Left renal cortex interstitium (tissue), 4 donors: ENCODE measurements around the gene FCGR3A. TPM values are rescaled to one million over a fixed set of nuclear protein-coding genes. Genes with fewer than 3 reads are reported as not detected.
"Not testable (repeated sequence)": the region's sequence is repeated elsewhere in the genome, so short reads cannot be mapped to it uniquely, and the experiment has no call there.

Experiments used
- DNase-seq, 4 donors: peaks; one replicate each; pipeline ENCODE4 v3.0.0-alpha.2; 2013; ENCODE audit warnings: low read depth in 4 of 4, low spot score in 2 of 4, missing footprints in 1 of 4
- polyA plus RNA-seq, 4 donors: library from polyadenylated mRNA; unstranded; fragments of 120-200 nt; gene quantifications; one replicate each; pipeline ENCODE4 v1.2.1, GENCODE V29; 2013; ENCODE audit not compliant: insufficient read length in 4 of 4

The FCGR3A gene
- 1 to 10 TPM; 1.6 to 2.2 (median 1.9) TPM for polyA plus RNA-seq

DNA sequence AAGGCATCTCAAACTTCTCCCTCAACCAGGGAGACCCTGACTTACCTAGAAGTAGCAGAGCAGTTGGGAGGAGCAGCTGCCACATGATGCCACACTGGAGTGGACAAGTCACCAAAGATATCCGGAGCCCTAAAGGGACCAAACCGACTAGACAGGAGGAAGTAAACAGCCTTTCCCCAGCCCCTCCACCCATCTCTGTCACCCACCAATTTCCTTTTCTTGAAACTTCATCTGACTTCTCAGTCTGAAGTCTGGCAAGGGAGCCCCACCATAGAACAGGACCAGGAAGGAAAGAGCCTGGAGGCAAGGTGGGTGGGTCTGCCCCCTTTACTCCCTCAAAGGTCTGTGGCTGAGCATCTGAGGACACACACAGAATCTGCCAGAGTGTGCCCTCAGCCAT, at the start of gene FCGR3A:
FCGR3A (minus strand) TSS at position 167 of the 400 bp plus-strand sequence; CDS start at position 85, 82 bp downstream.
- no peak for DNase-seq

DNA sequence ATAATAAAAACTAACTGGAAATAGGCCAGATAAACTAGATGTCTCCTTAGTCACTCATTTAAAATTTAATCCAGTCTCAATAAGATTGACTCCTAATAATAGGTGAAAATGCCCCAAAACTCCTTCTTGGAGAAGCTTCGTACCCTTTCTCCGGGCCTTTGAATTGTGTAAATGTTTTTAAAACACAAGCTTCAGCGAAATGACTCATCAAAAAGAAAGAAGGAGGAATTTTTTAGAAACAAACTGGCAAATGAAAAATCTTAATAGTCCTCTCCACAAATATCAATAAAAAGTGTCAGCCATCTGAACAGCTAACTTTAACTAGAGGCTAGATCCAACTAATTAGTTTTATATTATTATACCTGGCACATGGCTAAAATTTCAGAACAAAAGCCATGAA, 47.5 kb upstream of the FCGR3A start:
- not testable (repeated sequence) for DNase-seq

DNA sequence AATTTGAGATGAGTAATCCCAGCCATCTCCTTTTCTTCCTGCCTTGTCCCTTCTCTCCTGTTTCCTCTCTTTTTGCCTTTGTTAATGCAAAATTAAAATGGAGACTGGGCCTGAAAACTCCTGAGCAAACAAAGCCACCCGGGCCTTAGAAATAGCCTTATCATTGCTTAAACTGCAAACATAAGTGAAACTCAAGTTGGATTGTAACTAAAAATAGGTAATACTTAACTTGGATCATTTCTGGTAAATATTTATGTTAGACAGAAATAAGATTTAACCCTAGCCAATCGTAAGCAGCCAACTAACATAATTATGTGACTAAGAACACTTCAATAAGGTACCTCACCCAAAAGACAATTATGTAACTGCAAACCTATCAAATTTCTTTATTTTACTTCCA, 46.0 kb upstream of the FCGR3A start:
- DNase-seq = not testable (repeated sequence)

DNA sequence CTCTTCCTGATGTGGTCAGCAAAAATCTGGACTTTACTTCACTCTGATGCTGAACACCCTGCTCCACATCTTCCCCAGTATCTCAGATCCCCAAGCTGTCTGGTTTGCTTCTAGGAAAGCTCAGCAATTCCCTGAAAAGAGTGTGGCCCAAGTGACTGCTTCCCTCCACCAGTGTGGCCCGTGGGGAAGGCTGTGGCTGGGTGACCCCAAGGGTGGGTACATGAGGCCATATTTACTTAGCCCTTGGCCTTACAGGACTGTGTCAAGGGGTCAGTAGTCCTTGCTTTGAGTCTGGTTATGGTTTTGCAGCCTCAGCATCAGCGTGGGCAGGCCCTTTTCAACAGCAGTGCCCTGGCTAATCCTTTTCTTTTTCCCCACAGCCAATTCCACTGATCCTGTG, 45.6 kb upstream of the FCGR3A start:
- DNase-seq = not testable (repeated sequence)

DNA sequence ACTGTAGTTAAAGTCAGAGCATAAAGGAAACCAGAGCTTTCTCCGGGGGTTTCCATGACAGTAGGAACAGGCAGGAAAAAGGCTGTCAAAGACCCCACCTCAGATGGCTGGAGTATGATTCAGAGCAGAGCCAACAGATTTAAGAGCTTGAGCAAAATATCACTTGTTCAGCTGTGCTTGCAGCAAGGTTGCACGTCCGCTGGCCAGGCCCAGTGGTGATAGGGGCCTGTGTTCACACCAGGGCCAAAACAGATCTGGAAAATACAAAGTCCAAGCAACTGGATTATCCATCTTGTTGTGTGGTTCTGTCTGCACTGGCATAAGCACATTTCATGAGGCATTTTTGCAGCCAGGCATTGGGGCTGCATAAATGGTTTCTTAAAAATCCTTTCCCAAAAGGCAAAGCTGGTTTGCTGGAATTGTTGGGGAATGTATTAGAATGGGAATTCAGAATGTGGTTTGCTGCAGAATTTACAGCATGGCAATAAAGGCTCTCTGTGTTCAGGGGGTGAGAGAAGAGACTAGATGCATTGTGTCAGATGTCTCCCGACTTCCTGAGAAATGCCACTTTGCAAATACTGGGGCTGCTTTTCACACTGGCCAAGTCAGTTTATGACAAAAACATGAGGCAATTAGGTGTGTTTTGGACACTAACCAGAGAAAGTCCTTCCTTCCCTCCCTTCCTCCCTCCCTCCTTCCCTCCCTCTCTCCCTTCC, 44.8 kb upstream of the FCGR3A start:
- DNase-seq = not testable (repeated sequence)

DNA sequence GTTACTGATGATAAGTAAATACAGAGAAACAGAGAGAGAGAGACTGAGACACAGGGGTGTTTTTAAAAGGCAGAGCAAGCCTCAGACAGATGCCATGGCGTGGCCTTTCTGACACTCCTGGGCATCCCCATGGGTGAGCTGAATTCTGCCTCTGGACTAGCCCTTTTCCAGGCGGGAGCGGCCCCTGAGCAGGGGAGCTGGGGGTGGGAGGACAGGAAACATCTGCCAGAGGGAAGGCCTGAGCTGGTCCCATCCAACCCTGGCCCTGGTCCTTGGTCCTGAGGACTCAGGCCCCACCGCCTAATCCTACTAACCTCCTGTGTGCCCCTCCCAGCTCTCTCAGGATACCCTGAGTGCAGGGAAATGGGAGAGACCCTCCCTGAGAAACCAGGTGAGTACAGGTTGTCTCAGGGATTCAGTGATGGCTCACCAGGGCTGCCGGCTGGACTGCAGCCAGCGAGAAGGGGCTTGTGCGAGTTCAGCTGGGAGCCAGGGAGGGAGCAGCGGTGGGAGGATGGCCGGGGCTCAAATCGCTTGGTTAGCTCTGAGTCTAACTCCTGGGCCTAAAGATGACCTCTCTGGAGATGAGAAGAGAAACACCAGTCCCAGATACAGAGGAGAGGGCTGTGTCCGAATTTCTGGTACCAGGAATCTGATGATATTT, 43.6 kb upstream of the FCGR3A start:
- DNase-seq = not testable (repeated sequence)

DNA sequence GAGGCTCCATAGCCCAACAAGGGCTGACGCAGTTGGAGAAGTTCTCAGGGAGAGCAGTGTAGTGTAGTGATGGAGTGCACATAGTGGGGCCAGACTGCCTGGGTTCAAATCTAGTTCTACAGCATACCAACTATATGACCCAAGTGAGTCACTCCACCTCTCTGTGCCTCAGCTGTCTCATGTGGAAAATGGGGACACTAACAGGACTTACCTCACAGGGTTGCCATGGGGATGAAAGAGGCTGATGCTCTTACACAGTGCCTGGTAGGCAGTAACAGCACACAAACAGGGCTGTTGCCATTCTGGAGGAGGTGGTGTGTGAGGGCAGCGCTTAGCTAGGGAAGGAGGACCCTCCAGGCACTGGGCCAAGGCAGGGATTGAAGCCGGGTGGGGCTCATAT, 43.0 kb upstream of the FCGR3A start:
- DNase-seq = not testable (repeated sequence)

DNA sequence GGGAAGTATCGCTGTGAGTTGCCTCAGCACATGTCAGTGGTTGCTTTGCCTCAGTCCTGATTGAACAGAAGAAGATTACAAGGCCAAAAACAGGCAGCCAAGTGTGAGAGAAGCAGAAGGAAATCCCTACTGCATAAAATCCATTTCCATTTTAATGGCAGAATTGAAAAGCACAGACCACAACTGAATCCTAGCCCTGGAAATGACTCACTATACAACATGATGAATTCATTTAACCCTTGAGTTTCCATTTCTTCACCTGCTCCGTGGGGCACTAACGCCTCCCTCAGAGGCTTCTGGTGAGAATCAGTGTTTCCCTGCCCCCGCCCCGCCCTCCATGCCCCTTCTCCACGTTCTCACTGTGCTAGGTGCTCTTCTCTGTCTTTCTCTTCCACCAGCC, 40.3 kb upstream of the FCGR3A start:
- DNase-seq = not testable (repeated sequence)

DNA sequence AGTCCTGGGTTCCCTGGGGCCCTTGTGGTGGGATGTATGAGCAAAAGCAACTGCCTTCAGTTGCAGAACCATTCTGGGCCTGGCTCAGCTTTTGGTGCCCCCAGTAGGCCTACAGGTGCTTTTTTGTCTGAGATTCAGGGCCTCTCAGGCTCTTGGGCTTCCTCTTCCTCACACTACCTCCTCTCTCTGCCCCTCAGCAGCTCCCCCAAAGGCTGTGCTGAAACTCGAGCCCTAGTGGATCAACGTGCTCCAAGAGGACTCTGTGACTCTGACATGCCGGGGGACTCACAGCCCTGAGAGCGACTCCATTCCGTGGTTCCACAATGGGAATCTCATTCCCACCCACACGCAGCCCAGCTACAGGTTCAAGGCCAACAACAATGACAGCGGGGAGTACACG, 39.7 kb upstream of the FCGR3A start:
- not testable (repeated sequence) for DNase-seq

DNA sequence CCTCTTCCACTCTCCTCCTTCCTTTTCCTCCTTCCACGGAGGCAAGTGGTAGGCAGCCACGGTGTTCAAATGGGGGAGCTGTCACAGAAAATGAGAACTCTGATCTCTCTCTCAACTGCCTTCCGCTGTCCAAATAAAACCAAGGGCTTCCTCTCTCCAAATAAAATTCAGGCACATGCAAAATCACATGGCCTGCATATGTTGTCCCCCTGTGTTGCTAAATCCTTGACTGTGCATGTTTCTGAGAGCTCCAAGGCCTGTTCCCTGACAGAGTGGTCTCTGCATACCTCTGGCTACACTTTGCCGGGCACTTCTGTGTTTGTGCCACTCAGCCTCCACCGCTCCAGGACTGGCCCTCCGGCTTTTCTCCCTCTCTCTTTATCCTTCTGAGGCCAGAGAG, 39.0 kb upstream of the FCGR3A start:
- DNase-seq = not testable (repeated sequence)

DNA sequence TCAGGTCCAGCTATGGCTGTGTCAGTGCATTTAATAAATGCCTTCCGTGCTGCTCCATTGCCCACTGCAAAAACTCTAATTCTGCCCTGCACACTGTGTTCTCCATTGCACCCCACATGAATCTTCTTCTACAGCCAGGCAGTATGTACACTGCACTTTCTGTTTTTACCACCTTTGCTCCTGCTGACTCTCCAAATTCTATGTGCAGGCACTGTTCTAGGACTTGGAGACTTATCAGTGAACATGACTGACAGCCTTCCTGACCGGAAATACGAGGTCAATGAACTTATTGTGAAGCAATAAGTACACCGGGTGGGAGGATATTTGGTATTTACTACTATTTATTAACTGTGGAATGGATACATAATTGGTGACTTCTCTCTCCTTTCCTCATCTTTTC, 33.3 kb upstream of the FCGR3A start:
- DNase-seq = not testable (repeated sequence)

DNA sequence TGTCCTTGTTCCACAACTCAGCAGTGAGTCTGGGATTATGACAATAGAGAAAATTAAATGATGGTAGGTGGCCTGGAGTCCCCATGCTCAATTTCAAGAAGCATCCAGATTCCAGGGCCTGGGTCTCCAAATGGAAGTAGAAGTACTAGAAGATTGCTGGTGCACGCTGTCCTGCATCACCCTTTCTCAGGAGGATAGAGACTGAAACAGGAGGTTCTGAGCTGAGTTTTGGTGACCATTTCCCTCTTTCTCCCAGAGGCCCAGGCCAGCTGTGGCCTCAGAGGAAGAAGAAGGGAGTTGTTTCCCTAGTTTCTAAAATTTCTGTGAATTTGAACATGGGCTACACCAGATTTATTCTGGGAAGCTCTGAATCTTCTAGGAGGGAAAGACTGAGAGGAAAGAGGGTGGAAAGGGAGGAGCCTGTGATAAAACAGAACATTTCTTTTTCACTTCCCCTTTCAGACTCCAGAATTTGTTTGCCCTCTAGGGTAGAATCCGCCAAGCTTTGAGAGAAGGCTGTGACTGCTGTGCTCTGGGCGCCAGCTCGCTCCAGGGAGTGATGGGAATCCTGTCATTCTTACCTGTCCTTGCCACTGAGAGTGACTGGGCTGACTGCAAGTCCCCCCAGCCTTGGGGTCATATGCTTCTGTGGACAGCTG, 31.4 kb upstream of the FCGR3A start:
- DNase-seq = not testable (repeated sequence)

DNA sequence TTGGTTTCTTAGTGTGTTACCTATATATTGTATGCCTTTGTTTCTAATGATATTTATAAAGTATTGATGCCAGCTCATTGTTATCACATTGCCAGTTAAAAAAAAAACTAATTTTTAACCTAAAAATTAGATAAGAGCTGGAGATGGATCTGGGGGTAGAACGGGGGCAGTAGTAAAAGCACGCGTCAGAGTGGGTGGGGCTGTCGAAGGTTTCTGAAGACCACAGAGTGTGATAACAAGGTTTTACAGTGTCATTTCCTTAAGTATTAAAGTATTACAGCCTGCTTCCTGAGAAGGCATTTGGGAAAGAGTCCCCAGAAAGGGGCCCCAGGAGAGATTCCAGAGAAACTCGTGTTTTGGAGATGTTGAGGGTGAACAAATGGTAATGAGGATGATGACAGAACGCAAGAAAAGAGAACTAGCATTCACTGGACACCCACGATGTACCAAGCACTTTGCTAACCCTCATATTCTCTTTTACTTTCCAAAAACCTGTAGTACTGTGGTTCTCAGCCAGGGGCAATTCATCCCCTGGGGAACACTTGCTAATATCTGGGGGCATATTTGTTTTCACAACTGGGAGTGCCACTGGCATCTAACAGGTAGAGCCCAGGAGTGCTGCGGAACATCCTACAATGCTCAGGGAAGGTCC, 30.4 kb upstream of the FCGR3A start:
- not testable (repeated sequence) for DNase-seq

DNA sequence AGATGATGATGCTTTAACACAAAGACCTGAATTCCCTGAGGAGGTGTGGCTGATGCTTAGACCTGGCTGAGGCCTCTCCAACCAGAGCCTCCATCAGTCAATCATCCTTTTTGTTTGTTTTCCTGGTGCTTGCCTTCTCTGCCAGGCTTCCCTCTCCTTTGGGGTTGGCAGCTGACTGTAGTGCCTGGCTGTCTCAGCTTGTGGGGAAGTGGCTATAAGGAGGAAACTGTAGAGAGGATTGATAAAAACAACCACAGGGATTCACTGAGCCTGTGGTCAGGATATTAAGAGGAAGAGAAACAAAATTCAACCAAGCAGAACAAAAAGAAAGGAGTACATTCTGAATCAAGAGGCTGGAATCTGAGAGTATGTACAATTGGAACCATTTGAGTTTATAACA, 27.1 kb upstream of the FCGR3A start:
- DNase-seq = not testable (repeated sequence)

DNA sequence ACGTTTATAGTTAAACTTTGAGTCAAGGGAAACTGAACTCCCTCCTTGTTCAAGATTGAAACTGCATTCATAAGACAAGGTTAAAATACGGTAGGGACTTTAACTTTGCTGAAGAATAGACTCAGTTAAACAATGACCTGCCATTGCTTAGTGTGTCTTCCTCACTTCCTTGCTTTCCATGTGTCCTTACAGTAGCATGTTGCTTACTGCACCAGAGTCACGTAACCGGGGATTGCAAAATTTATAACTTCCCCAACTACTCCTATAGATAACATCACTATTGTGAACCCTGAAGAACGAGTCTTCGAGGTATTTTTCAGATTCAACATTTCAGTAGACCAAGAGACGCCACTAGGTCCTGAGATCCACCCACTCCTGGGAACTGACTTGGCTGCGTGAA, 22.1 kb upstream of the FCGR3A start:
- not testable (repeated sequence) for DNase-seq

DNA sequence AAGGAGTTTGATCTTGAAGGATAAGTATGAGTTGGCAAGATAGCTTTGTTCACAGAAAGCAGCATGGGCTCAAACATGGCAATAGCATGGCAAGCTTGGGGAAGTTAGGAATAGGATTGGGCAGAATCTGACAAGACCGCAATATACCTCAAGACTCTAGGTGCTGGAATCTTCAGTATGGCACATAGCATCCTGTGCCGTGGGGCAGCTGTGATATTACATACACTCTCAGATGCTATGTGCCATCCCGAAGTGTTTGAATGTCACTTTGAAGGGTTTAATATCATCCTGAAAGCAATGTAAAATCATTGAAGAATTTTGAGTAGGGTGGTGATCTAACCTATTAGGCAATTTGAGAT, 17.0 kb upstream of the FCGR3A start:
- not testable (repeated sequence) for DNase-seq

DNA sequence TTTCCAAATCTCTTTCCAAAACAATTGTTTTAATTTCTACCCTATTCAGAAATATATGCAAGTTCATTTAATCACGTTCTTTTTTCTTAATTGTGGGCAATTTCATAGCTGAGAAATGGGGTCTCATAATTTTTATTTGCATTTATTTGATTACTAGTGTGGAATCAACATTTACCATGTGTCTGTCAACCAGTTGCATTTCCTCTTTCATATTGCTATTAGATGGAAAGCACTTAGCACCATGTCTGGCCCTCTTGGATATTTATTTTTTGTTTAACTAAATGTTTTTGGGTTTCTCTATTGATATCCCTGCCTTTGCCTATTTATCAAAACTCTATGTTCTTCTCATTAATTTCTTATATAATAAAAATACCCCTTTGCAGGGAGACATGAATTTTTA, 13.9 kb upstream of the FCGR3A start:
- not testable (repeated sequence) for DNase-seq

DNA sequence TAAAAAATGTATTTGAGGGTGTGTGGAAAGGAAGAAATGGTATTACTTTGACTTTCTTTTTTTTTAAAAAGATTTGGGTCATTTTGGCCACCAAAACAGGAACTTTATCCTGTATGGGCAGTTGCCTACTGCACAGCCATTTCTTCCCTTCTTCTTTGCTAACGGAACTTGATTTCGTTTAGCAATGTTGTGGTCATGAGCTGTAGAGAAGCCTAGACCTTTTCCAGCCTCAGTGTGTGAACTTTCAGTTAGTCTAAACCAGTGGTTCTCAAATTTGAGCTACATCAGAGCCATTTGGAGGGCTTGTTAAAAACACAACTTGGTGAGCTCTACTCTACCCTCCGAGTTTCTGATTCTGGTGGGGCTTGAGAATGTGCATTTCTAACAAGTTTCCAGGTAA, 12.8 kb upstream of the FCGR3A start:
- DNase-seq = not testable (repeated sequence)

DNA sequence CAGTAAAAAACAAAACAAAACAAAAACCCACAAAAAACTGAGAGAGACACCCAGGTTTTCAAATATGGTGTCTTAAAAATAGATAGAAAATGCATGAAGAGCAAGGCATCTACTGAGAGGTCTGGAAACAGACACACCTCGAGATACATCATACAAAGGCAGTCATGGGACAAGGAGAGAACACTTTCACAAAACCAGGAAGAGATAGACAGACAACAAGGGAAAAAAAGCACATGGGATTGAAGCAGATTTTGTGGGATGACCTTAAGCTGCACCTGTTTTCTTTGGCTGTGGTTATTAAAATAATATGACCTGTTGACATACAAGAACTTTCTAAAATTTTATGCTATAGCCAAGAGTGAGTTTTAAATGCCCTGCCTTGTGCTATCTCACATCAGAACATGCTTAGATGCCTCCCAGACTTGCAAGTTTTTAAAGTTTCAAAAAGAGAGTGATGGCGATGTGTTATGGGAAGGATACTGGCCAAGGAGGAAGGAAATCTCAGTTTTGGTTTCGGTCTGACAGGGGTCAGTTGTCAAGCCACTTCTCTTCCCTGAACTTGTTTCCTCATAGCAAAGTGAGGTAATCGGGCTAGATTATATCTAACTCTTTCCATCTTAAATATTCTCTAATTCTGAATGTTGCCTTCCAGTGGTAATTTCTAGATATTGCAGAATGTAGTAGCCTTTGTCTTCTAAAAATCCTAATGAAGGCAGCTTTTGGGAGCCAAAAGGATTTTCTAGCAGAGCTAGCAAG, 11.5 kb upstream of the FCGR3A start:
- not testable (repeated sequence) for DNase-seq
